ENCODE measurements around the gene PNMA8A. TPM values are rescaled to one million over a fixed set of nuclear protein-coding genes. Genes with fewer than 3 reads are reported as not detected.

PNMA8A gene
- total and polyA plus RNA-seq, 2 of the 13 experiments (the other 11 are each of a cell fraction or from before 2014, with no cell fraction given) = 0.13 to 0.51 TPM

GRCh38 chr19:46487802-46488445 lies 16.6 kb upstream of the PNMA8A start (continued):
- TF ChIP-seq, protein P1, sequence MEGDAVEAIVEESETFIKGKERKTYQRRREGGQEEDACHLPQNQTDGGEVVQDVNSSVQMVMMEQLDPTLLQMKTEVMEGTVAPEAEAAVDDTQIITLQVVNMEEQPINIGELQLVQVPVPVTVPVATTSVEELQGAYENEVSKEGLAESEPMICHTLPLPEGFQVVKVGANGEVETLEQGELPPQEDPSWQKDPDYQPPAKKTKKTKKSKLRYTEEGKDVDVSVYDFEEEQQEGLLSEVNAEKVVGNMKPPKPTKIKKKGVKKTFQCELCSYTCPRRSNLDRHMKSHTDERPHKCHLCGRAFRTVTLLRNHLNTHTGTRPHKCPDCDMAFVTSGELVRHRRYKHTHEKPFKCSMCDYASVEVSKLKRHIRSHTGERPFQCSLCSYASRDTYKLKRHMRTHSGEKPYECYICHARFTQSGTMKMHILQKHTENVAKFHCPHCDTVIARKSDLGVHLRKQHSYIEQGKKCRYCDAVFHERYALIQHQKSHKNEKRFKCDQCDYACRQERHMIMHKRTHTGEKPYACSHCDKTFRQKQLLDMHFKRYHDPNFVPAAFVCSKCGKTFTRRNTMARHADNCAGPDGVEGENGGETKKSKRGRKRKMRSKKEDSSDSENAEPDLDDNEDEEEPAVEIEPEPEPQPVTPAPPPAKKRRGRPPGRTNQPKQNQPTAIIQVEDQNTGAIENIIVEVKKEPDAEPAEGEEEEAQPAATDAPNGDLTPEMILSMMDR (CRISPR knock-in tag; IDR thresholded peaks at IDR 0.05) = peak; percentile 98
- TF ChIP-seq ZNF253 (CRISPR knock-in tag; IDR thresholded peaks at IDR 0.05; ENCODE audit: borderline replicate concordance) (no peak), THAP9 (CRISPR knock-in tag; IDR thresholded peaks at IDR 0.05; ENCODE audit: borderline replicate concordance) (peak; percentile 16; the same call in 1 of the 2 replicates), MAF1 (CRISPR knock-in tag; IDR thresholded peaks at IDR 0.05; ENCODE audit: borderline replicate concordance) (no peak), NFYB (CRISPR knock-in tag; IDR thresholded peaks at IDR 0.05) (no peak), SMAD1 (CRISPR knock-in tag; IDR thresholded peaks at IDR 0.05; ENCODE audit: borderline replicate concordance, low read depth) (no peak), SCMH1 (CRISPR knock-in tag; IDR thresholded peaks at IDR 0.05; ENCODE audit: borderline replicate concordance) (no peak), PHF21A (CRISPR knock-in tag; IDR thresholded peaks at IDR 0.05) (no peak), ZNF281 (CRISPR knock-in tag; IDR thresholded peaks at IDR 0.05; ENCODE audit: borderline replicate concordance) (no peak), RNF219 (CRISPR knock-in tag; IDR thresholded peaks at IDR 0.05) (no peak), HNRNPLL (IDR thresholded peaks at IDR 0.05; ENCODE audit: low read depth, low read length, poor library complexity, severe bottlenecking) (peak; percentile 55), ZNF816 (CRISPR knock-in tag; IDR thresholded peaks at IDR 0.05; ENCODE audit: borderline replicate concordance) (no peak), ZMYM4 (CRISPR knock-in tag; IDR thresholded peaks at IDR 0.05) (peak; percentile 37; the same call in 1 of the 2 replicates)
- TF ChIP-seq, protein P2, sequence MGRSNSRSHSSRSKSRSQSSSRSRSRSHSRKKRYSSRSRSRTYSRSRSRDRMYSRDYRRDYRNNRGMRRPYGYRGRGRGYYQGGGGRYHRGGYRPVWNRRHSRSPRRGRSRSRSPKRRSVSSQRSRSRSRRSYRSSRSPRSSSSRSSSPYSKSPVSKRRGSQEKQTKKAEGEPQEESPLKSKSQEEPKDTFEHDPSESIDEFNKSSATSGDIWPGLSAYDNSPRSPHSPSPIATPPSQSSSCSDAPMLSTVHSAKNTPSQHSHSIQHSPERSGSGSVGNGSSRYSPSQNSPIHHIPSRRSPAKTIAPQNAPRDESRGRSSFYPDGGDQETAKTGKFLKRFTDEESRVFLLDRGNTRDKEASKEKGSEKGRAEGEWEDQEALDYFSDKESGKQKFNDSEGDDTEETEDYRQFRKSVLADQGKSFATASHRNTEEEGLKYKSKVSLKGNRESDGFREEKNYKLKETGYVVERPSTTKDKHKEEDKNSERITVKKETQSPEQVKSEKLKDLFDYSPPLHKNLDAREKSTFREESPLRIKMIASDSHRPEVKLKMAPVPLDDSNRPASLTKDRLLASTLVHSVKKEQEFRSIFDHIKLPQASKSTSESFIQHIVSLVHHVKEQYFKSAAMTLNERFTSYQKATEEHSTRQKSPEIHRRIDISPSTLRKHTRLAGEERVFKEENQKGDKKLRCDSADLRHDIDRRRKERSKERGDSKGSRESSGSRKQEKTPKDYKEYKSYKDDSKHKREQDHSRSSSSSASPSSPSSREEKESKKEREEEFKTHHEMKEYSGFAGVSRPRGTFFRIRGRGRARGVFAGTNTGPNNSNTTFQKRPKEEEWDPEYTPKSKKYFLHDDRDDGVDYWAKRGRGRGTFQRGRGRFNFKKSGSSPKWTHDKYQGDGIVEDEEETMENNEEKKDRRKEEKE (IDR thresholded peaks at IDR 0.05) = no peak

Data from HepG2 (cell line).